ENCODE data around the gene RDH16. TPM values are rescaled to one million over a fixed set of nuclear protein-coding genes. Genes with fewer than 3 reads are reported as not detected.

RDH16 gene
- total RNA-seq, 1 donor from 2014 or later, result not detected

DNA sequence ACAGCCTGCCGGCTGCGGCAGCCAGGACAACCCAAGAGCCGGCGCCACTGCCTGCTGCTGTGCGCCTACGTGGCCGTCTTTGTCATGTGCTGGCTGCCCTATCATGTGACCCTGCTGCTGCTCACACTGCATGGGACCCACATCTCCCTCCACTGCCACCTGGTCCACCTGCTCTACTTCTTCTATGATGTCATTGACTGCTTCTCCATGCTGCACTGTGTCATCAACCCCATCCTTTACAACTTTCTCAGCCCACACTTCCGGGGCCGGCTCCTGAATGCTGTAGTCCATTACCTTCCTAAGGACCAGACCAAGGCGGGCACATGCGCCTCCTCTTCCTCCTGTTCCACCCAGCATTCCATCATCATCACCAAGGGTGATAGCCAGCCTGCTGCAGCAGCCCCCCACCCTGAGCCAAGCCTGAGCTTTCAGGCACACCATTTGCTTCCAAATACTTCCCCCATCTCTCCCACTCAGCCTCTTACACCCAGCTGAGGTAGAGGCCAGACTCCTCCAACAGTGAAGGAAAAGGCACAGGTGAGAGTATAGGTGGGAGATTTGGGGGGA is 38.6 kb upstream of the RDH16 start:
- DNase-seq (ENCODE audit: low read depth), result no peak
- no peaks in the 10 kb centered on the region for H3K36me3 ChIP-seq (ENCODE audit: control insufficient read depth, insufficient read depth, low read length)
- no peak overlapping the region for H3K4me3 ChIP-seq (ENCODE audit: low read depth, low read length)
- TF ChIP-seq, protein P1, sequence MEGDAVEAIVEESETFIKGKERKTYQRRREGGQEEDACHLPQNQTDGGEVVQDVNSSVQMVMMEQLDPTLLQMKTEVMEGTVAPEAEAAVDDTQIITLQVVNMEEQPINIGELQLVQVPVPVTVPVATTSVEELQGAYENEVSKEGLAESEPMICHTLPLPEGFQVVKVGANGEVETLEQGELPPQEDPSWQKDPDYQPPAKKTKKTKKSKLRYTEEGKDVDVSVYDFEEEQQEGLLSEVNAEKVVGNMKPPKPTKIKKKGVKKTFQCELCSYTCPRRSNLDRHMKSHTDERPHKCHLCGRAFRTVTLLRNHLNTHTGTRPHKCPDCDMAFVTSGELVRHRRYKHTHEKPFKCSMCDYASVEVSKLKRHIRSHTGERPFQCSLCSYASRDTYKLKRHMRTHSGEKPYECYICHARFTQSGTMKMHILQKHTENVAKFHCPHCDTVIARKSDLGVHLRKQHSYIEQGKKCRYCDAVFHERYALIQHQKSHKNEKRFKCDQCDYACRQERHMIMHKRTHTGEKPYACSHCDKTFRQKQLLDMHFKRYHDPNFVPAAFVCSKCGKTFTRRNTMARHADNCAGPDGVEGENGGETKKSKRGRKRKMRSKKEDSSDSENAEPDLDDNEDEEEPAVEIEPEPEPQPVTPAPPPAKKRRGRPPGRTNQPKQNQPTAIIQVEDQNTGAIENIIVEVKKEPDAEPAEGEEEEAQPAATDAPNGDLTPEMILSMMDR (IDR thresholded peaks at IDR 0.05; ENCODE audit: insufficient read depth, low read length, poor library complexity, severe bottlenecking), result no peak
- H3K27me3 ChIP-seq (ENCODE audit: control insufficient read depth, insufficient read depth, low read length), result no peaks in the 10 kb centered on the region

DNA sequence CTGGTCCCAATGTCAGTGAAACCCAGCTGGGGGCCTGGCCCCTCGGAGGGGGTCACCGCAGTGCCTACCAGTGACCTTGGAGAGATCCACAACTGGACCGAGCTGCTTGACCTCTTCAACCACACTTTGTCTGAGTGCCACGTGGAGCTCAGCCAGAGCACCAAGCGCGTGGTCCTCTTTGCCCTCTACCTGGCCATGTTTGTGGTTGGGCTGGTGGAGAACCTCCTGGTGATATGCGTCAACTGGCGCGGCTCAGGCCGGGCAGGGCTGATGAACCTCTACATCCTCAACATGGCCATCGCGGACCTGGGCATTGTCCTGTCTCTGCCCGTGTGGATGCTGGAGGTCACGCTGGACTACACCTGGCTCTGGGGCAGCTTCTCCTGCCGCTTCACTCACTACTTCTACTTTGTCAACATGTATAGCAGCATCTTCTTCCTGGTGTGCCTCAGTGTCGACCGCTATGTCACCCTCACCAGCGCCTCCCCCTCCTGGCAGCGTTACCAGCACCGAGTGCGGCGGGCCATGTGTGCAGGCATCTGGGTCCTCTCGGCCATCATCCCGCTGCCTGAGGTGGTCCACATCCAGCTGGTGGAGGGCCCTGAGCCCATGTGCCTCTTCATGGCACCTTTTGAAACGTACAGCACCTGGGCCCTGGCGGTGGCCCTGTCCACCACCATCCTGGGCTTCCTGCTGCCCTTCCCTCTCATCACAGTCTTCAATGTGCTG is 38.0 kb upstream of the RDH16 start:
- no peaks in the 10 kb centered on the region for H3K36me3 ChIP-seq (ENCODE audit: control insufficient read depth, insufficient read depth, low read length)
- TF ChIP-seq, protein P1 (IDR thresholded peaks at IDR 0.05; ENCODE audit: insufficient read depth, low read length, poor library complexity, severe bottlenecking), result no peak
- no peak for DNase-seq (ENCODE audit: low read depth)
- no peaks in the 10 kb centered on the region for H3K27me3 ChIP-seq (ENCODE audit: control insufficient read depth, insufficient read depth, low read length)
- H3K4me3 ChIP-seq (ENCODE audit: low read depth, low read length), result no peak overlapping the region

DNA sequence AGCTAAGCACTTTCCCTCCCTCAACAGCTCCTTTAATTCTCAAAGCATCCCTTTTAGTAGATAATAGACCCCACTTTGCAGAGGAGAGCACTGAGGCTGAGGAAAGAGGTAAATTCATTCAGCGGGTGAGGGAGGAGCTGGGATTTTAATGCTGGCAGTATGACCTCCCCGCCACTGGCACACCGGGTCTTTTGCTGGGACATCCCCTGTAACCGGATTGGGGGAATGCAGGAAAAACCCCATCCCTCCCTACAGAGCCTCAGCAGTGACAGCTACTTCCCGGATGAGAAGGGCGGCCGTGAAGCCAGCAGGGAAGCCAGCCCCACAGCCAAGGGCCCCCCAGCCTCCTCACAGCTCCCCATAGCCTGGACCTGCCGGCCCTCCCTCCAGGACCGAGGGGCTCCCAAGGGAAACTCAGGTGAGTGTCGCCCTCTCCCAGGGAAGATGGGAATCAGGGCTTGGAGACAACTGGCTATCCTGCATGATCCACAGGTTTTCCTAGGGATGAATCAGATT is 36.9 kb upstream of the RDH16 start:
- H3K27me3 ChIP-seq (ENCODE audit: control insufficient read depth, insufficient read depth, low read length), result no peaks in the 10 kb centered on the region
- no peak overlapping the region for H3K4me3 ChIP-seq (ENCODE audit: low read depth, low read length)
- TF ChIP-seq, protein P1 (IDR thresholded peaks at IDR 0.05; ENCODE audit: insufficient read depth, low read length, poor library complexity, severe bottlenecking), result no peak
- no peak for DNase-seq (ENCODE audit: low read depth)
- no peaks in the 10 kb centered on the region for H3K36me3 ChIP-seq (ENCODE audit: control insufficient read depth, insufficient read depth, low read length)

DNA sequence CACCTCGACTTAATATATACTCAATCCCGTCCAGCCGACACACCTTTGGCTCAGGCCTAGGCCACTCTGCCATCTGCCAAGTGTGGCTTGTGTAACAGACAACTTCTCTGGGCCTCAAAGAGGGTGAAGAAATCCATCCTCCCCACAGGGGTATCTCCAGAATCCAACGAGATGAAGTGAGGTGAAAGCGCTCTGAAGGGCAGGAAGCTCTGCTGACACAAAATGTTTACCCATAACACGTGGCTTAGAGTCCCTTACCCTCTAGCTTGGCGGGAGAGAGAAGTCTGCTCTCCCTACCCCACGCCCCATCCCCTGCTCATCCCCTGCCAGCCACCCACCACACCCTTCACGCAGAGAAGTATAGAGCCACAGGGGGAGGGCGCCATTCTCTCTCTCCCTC is 35.9 kb upstream of the RDH16 start:
- DNase-seq (ENCODE audit: low read depth), result no peak
- H3K36me3 ChIP-seq (ENCODE audit: control insufficient read depth, insufficient read depth, low read length), result no peaks in the 10 kb centered on the region
- TF ChIP-seq, protein P1 (IDR thresholded peaks at IDR 0.05; ENCODE audit: insufficient read depth, low read length, poor library complexity, severe bottlenecking), result no peak
- H3K4me3 ChIP-seq (ENCODE audit: low read depth, low read length), result no peak overlapping the region
- H3K27me3 ChIP-seq (ENCODE audit: control insufficient read depth, insufficient read depth, low read length), result peaks cover under 1% of the 10 kb centered on the region

DNA sequence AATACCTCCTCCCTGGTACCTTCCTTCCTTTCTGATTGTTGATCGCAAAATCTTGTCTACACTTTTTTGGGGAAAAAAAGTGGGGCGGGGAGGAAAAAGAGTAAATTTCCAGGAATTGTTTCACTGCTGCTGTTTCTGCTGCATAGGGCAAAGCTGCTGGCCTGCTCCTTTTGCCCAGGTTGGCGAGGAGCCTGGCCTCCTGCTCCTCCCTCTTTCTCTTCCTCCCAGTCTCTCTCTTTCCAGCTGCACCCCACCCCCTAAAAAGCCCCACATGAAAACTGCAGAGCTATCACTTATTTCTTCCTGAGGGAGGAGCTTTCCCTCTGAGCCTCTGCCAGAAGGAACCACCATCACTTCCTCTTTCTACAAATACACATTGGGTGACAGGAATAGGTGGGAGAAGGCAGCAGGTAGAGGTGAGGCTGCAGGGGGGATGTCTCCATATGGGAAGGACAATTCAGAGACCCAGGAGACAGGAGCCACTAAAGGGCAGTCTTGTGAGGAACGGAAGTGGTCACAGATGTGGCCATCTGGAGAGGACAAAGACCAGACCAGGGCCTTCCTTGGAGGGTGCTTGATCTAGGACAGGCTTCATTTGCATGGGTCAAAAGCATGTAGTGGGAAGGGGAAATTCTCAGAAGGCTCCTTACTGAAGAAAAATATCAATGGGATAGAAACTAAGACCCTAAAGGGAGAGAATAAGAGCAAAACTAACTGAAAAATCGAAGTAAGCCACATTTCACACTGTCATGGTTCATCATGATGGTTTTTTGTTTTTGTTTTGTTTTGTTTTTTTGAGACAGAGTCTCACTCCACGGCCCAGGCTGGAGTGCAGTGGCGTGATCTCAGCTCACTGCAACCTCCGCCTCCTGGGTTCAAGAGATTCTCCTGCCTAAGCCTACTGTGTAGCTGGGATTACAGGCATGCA is 34.2 kb upstream of the RDH16 start:
- TF ChIP-seq, protein P1 (IDR thresholded peaks at IDR 0.05; ENCODE audit: insufficient read depth, low read length, poor library complexity, severe bottlenecking), result no peak
- DNase-seq (ENCODE audit: low read depth), result no peak
- no peaks in the 10 kb centered on the region for H3K36me3 ChIP-seq (ENCODE audit: control insufficient read depth, insufficient read depth, low read length)
- peaks cover 2% of the 10 kb centered on the region for H3K27me3 ChIP-seq (ENCODE audit: control insufficient read depth, insufficient read depth, low read length)
- H3K4me3 ChIP-seq (ENCODE audit: low read depth, low read length), result no peak overlapping the region
